HG02938 (cell line): Measurements from ENCODE around the gene MAG.

ENCODE experiments used
- ATAC-seq: cut with Tn5 transposase; IDR thresholded peaks from one replicate; pipeline ENCODE4 v1.9.1; 2021; ENCODE audit warnings: mild to moderate bottlenecking, moderate library complexity; ENCODE audit not compliant: unreplicated experiment

Gene MAG

GRCh38 chr19:35297515-35297848 is 5.5 kb downstream of the MAG start:
- no peak for ATAC-seq

DNA sequence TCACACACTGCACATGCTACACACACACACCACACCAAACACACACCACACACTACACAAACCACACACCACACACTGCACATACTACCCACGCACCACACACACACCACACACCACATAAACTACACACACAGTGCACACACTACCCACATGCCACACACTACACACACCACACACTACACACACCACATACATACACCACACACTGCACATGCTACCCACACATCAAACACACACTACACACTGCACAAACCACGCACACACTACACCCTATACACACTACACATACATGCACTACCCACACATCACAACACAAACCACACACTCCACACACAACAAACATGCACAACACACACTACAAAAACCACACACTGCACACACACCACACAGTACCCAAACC is 6.0 kb downstream of the MAG start:
- no peak for ATAC-seq

- ATAC-seq, result no peak
Measured at GRCh38 chr19:35298561-35298972, 6.6 kb downstream of the MAG start.

DNA sequence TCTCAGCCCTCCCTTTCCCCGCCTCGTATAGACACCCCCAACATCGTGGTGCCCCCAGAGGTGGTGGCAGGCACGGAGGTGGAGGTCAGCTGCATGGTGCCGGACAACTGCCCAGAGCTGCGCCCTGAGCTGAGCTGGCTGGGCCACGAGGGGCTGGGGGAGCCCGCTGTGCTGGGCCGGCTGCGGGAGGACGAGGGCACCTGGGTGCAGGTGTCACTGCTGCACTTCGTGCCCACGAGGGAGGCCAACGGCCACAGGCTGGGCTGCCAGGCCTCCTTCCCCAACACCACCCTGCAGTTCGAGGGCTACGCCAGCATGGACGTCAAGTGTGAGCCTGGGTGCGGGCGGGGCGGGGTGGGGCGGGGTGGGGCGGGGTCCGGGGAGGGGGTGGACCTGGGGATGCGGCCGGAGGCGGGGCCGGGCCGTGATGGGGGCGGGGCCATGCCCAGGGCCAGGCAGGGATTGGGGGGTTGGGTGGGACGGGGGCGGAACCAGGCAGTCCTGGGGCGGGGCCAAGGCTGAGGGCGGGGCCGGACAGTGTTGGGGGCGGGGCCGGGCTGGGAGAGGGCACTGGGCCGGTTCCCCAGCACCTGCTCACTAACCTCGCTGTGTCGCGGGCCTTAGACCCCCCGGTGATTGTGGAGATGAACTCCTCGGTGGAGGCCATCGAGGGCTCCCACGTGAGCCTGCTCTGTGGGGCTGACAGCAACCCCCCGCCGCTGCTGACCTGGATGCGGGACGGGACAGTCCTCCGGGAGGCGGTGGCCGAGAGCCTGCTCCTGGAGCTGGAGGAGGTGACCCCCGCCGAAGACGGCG is 7.8 kb downstream of the MAG start:
- no peak for ATAC-seq

- ATAC-seq, result no peak
Measured at GRCh38 chr19:35300339-35300649, 8.3 kb downstream of the MAG start.

DNA sequence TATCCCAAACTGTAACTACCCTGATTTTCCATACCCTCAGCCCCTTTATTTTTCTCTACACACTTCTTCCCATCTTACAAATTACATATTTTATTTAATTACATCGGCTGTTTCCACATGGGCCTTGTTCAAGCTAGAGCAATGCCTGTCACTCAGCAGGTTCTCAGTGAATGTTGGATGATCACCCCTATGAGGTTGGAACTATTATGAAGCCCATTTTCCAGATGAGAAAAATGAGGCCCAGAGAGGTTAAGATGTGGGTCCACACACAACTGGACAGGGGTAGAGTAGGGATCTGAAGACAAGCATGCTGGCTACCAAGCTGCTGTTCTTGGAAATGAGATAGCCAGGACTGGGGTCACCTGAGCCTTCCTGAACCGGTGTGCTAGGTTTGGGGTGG is 10.0 kb downstream of the MAG start:
- ATAC-seq, result no peak

- ATAC-seq, result no peak
Measured at GRCh38 chr19:35302446-35302845, 10.5 kb downstream of the MAG start.

GRCh38 chr19:35303357-35303915 is 11.5 kb downstream of the MAG start:
- no peak for ATAC-seq

DNA sequence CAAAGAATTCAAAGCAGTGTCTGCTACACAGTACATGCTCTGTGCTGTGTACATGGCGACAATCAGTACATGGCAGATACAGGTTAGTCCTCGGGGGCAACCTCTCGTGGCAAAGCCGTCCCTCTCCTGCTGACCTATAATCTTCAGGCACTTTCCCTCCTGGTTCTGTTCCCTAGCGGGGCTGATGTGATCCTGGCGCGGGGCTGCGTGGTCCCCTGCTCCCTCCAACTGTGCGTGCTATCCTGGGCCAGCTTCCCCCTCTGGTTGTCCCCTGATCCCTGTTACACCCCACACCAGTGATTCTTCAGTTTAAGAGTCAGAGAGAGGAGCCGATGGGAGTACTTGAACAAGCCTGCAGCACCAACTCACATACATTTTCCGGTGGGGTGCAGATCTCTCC is 12.1 kb downstream of the MAG start:
- ATAC-seq, result no peak

DNA sequence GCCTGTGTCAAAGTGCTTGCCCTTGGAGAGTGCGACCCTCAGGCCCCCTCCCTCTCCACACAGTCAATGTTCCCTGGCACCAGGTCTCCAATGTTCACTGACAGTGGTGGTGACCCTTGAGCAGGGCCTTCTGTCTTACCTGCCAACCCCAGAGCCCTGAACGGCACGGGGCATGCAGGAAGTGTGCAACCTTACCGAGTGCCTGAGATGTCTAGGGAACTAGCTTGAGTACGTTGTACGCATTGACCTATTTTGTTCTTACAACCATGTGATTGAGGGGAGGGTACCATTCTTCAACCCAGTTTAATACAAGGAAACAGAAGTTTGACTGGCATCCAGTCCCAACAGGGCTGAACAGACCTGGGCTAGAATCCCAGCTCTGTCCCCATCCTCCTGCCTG is 13.2 kb downstream of the MAG start:
- no peak for ATAC-seq

GRCh38 chr19:35306473-35307246 is 14.7 kb downstream of the MAG start:
- no peak for ATAC-seq

- ATAC-seq, result no peak
Measured at GRCh38 chr19:35307931-35308330, 16.0 kb downstream of the MAG start.

GRCh38 chr19:35308910-35309309 is 16.9 kb downstream of the MAG start:
- no peak for ATAC-seq

DNA sequence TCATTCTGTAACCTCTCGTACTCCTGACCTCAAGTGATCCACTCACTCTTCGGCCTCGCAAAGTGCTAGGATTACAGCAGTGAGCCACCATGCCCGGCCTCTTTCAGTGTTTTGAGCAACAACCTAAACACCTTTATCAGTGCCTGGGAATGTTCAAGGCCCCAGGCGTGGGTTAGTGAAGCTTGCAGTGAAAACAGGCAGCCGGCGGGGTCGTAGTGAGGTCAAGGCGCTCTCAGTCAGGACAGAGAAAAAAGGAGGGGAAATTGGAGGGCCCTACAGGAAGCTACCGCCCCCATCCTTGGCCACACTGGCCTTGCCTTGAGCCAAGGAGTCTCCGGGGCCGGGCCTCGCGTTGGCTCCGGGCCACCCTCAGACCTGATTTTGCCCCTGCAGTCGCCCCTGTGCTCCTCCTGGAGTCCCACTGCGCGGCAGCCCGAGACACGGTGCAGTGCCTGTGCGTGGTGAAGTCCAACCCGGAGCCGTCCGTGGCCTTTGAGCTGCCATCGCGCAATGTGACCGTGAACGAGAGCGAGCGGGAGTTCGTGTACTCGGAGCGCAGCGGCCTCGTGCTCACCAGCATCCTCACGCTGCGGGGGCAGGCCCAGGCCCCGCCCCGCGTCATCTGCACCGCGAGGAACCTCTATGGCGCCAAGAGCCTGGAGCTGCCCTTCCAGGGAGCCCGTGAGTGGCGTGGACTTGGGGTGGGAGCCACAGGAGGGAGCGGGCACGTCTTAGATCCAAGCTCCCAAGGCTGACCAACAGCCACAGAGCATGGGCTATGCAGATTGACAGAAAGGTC is 17.7 kb downstream of the MAG start:
- ATAC-seq, result no peak

GRCh38 chr19:35310331-35310730 is 18.4 kb downstream of the MAG start:
- ATAC-seq, result no peak

DNA sequence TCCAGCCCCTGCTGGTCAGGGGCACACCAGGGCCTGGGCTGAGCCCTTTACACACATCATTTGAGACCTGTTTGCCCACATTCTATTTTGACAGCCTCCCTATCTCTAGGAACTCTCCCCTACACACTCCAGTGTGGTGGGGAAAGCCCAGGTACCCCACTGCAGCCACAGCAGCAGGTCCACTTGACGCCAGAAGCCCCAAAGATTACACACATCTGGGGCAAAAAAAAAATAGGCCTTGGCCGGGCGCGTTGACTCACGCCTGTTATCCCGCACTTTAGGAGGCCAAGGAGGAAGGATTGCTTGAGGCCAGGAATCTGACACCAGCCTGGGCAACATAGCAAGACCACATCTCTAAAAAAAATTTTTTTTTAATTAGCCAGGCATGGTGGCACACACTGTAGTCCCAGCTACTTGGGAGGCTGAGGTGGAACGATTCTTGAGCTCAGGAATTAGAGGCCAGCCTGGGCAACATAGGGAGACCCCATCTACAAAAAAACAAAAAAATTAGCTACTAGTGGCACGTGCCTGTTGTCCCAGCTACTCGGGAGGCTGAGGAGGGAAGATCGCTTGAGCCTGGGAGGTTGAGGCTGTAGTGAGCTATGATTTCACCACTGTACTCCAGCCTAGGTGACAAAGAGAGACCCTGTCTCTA is 19.0 kb downstream of the MAG start:
- ATAC-seq, result no peak

- no peak for ATAC-seq
Measured at GRCh38 chr19:35311901-35312665, 20.1 kb downstream of the MAG start.

DNA sequence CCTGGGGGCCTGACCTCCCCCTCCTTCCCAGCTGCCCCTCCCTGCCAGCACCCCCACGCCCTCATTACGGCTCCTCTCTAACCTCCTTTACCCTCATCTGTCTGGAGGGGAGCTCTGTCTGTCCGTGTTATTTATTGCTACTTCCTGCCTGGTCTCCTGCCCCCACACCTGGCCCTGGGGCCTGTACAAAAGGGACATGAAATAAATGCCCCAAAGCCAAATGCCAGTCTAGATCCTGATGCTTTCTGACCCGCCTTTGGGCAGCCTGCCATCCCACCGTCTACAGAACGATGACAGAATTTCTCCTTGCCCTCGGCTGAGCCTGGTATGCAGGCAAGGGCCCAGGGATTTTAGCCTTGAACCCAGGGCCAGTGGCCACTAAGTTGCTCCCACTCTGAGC is 21.6 kb downstream of the MAG start:
- no peak for ATAC-seq

GRCh38 chr19:35314031-35314430 is 22.1 kb downstream of the MAG start:
- ATAC-seq, result no peak

DNA sequence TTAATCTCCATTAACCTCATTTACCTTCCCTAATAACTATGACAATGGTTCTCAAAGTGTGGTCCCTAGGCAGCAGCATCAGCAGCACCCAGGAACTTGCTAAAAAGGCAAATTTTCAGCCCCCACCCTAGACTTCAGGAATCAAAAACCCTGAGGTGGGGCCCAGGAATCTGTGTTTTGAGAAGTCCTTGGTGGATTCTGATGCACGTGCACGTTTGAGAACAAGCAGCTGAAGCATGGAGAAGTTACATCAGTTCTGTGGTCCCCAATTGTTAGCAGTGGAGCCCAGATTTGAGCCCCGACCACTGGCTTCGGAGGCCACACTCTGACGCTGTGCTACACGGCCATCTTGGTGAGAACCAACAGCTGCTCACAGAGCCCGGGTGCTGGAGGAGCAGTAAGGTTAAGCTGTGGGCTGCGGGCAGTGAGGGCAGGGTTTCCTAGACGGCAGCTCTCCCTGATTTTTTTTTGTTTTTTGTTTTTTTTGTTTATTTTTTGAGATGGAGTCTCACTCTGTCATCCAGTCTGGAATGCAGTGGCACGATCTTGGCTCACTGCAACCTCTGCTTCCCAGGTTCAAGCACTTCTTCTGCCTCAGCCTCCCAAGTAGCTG is 23.0 kb downstream of the MAG start:
- no peak for ATAC-seq
